Upper lobe of right lung (tissue), 1 donor: ENCODE data around the gene MLYCD. TPM values are rescaled to one million over a fixed set of nuclear protein-coding genes. Genes with fewer than 3 reads are reported as not detected.

Experiments used
- ATAC-seq: fragments of 200-7000 bp; cut with Tn5 transposase; one replicate; pipeline ENCODE4 v1.9.1; 2020; ENCODE audit warnings: mild to moderate bottlenecking, moderate library complexity
- DNase-seq: peaks from one replicate; pipeline ENCODE4 v3.0.0-alpha.2; 2020
- H3K27ac ChIP-seq: fragments of 200-600 bp; one replicate; pipeline ENCODE4 v1.8.0; 2022
- H3K27me3 ChIP-seq: fragments of 200-600 bp; one replicate; pipeline ENCODE4 v1.8.0; 2022; ENCODE audit warnings: mild to moderate bottlenecking
- H3K36me3 ChIP-seq: fragments of 200-600 bp; one replicate; pipeline ENCODE4 v1.8.0; 2022
- H3K4me1 ChIP-seq: fragments of 200-600 bp; one replicate; pipeline ENCODE4 v1.8.0; 2022
- H3K4me3 ChIP-seq: fragments of 200-600 bp; one replicate; pipeline ENCODE4 v1.8.0; 2022; ENCODE audit warnings: mild to moderate bottlenecking
- H3K9me3 ChIP-seq: fragments of 200-600 bp; one replicate; pipeline ENCODE4 v1.8.0; 2022
- intact Hi-C: fragments of 100-400 bp; cut with DNase I; formaldehyde crosslinking; loops from one replicate; pipeline ENCODE4 v1.11.0; 2022
- total RNA-seq: library from RNA; stranded (reverse); fragmentation: NEBNext Ultra II Directional; extraction: Animal tissue kit (Norgen Biotek cat#: 25700); gene quantifications from one replicate; pipeline ENCODE4 v1.2.1, GENCODE V29; 2021
- TF ChIP-seq, protein P1 (sequence below): fragments of 200-600 bp; IDR thresholded peaks from one replicate; pipeline ENCODE4 v1.8.0; 2022; ENCODE audit warnings: antibody characterized with exemption
- donor health status: DM: no; HTN: yes; CAD: no; lungs with severe emphysema.

Gene MLYCD
- total RNA-seq, 1 donor from 2014 or later: 9.7 TPM

DNA sequence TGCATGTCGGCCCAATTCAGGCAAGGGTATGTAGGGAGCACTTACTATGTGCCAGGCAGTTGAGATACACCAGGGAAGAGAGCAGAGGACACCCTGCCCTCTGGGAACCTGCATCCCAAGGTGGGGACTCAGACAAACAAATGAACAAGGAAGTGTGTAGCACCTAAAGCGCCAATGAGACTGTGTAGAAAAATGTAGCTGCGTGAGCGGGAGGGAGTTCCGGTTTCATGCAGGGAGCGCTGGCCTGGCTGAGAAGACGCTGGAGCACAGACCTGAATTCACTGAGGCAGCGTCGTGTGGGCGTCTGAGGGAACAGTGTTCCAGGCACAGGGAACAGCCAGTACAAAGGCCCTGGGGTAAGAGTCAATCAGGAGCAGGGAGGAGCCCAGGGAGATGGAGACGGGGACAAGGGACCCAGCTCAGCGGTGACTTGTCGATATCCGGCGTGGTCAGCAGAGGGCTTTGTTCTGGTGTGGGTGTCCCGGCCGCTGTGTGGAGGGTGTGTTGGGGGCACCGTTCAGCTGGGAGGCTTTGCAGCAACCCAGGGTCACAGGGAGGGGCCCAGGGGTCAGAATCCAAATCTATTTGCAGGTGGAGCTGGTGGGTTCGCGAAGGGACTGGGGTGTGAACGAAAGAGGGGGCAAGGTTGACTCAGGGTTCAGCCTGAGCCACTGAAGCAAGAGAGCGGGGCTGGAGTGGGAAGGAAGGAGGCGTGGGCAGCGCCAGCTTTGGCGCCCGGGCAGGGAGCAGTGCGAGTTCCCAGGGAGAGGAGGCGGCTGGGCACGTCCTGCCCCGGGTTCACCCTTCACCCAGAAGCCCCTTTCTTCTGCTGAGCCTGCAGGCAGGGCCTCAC lies 36.3 kb downstream of the MLYCD start:
- Histone ChIP-seq H3K27ac (no peak overlapping the region), H3K4me3 (no peak overlapping the region), H3K27me3 (no peaks in the 10 kb centered on the region), H3K36me3 (no peaks in the 10 kb centered on the region), H3K9me3 (no peaks in the 10 kb centered on the region), H3K4me1 (no peaks in the 10 kb centered on the region)
- DNase-seq (no peak), ATAC-seq (no peak)
- intact Hi-C loops: no loop called here
- TF ChIP-seq, protein P1, sequence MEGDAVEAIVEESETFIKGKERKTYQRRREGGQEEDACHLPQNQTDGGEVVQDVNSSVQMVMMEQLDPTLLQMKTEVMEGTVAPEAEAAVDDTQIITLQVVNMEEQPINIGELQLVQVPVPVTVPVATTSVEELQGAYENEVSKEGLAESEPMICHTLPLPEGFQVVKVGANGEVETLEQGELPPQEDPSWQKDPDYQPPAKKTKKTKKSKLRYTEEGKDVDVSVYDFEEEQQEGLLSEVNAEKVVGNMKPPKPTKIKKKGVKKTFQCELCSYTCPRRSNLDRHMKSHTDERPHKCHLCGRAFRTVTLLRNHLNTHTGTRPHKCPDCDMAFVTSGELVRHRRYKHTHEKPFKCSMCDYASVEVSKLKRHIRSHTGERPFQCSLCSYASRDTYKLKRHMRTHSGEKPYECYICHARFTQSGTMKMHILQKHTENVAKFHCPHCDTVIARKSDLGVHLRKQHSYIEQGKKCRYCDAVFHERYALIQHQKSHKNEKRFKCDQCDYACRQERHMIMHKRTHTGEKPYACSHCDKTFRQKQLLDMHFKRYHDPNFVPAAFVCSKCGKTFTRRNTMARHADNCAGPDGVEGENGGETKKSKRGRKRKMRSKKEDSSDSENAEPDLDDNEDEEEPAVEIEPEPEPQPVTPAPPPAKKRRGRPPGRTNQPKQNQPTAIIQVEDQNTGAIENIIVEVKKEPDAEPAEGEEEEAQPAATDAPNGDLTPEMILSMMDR: no peak

DNA sequence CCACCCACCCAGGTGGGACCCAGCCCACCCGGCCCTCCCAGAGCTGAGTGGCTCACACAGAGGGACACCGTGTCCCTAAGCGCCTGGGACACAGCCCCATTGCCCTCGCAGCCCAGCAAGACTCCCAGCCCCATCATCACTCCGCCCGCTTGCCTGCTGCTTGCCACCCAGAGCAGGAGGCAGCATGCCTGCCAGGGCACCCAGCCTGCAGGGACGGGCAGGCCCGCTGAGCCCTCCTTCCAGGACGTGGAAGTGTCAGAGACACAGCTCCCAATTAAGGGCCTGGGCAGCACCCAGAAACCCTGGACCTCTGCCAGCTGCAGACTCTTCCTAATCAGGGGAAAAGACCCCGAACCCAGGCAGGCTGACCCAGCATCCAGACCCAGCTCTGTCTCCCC lies 36.9 kb downstream of the MLYCD start:
- ATAC-seq (no peak), DNase-seq (no peak)
- H3K27ac ChIP-seq: no peak overlapping the region
- intact Hi-C loops: no loop called here
- TF ChIP-seq, protein P1: no peak
- H3K36me3 ChIP-seq: no peaks in the 10 kb centered on the region
- no peaks in the 10 kb centered on the region for H3K4me1 ChIP-seq
- H3K9me3 ChIP-seq: no peaks in the 10 kb centered on the region
- H3K4me3 ChIP-seq: no peak overlapping the region
- no peaks in the 10 kb centered on the region for H3K27me3 ChIP-seq

DNA sequence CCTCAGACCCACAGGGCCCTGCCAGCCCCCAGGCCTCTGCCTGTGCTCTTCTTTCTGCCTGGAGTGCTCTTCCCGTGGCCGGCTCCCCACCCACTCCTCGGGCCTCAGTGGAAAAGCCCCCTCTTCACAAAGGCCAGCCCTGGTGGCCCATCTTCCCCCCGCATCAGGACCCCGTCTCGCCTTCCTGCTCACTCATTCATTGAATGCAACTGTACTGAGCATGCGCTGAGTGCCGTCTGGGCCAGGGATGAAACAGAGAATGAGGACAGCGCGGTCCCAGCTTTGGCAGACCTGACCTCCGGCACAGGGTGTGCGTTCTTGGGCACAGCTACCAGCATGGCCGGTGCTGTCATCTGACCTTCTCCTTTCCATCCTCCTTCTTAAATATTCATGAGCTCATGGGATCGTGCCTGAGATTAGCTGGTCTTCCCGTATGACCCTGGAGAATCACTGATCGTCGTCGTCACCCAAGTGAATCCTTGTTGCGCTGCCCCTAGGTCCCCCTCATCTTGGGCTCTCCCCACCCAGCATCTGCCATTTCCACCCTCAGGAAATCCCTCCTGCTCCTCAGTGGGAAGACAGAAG lies 37.8 kb downstream of the MLYCD start:
- intact Hi-C loops: no loop called here
- DNase-seq (no peak), ATAC-seq (no peak)
- no peak overlapping the region for H3K4me3 ChIP-seq
- TF ChIP-seq, protein P1: no peak
- no peaks in the 10 kb centered on the region for H3K36me3 ChIP-seq
- H3K27ac ChIP-seq: no peak overlapping the region
- H3K4me1 ChIP-seq: no peaks in the 10 kb centered on the region
- no peaks in the 10 kb centered on the region for H3K27me3 ChIP-seq
- H3K9me3 ChIP-seq: no peaks in the 10 kb centered on the region

DNA sequence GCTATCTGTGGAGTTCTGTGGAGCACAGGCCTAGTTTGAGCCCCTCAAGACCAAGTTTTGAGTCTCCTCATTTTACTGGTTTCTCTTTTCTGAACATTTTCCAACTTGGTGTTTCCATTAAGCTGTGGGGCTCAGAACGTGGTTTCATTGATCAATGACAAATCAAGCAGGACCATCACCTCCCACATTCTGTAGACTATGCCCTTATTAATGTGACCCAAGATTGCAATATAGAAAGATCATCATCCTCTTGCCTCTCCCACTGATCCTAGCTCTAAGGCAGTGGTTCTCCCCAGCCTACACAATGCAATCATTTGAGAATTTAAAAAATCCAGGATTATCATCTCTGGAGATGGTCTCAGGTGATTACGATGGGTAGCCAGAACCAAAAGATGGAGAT lies 38.4 kb downstream of the MLYCD start:
- Histone ChIP-seq H3K4me1 (no peaks in the 10 kb centered on the region), H3K4me3 (no peak overlapping the region), H3K27ac (no peak overlapping the region), H3K9me3 (no peaks in the 10 kb centered on the region), H3K27me3 (no peaks in the 10 kb centered on the region), H3K36me3 (no peaks in the 10 kb centered on the region)
- intact Hi-C loops: no loop called here
- ATAC-seq (no peak), DNase-seq (no peak)
- TF ChIP-seq, protein P1: no peak

DNA sequence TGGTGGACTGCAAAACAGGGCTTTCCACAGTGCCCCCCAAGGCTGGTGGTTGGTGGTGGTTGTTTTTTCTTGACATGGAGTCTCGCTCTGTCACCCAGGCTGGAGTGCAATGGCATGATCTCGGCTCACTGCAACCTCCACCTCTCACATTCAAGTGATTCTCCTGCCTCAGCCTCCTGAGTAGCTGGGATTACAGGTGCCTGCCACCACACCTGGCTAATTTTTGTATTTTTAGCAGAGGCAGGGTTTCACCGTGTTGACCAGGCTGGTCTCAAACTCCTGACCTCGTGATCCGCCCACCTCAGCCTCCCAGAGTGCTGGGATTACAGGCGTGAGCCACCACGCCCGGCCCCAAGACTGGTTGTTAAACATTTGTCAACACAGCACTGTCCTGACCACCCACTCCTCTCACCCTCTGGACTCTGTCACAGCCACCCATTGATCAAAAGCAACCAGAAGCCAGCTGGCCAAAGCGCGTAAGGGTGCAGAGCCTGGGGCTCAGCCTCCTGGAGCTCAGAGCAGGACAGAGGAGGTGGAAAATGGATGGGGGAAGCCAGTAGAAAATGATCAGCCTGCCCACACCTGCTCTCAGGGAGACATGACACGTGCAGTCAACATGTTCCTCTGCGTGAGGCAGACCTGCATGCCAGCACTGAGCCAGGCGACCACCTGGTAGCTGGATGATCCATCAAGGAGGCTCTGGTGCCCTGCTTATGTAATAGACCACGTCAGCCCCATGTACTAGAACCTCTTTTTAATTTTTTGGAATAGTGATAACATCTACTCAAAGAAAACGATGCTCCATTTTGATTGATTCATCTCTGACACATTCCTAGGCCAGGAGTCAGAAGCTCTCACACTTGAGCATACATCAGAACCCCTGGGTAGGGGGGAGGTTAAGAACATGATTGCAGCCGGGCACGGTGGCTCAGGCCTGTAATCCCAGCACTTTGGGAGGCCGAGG lies 39.3 kb downstream of the MLYCD start:
- Histone ChIP-seq H3K4me1 (no peaks in the 10 kb centered on the region), H3K36me3 (no peaks in the 10 kb centered on the region), H3K4me3 (no peak overlapping the region), H3K9me3 (no peaks in the 10 kb centered on the region), H3K27ac (no peak overlapping the region), H3K27me3 (no peaks in the 10 kb centered on the region)
- no peak for ATAC-seq
- TF ChIP-seq, protein P1: no peak
- intact Hi-C loops: no loop called here
- DNase-seq: no peak
